ENCODE results near the gene HSPA12B.

Gene HSPA12B

GRCh38 chr20:3729811-3730540, 2.5 kb upstream of the HSPA12B start:
- no peak for DNase-seq (ENCODE audit: low spot score)

- no peak for DNase-seq (ENCODE audit: low spot score)
Measured at GRCh38 chr20:3730803-3731672, 1.4 kb upstream of the HSPA12B start.

GRCh38 chr20:3731944-3732326, 550 bp upstream of the HSPA12B start:
- DNase-seq (ENCODE audit: low spot score): no peak

GRCh38 chr20:3733119-3733995, 872 bp downstream of the HSPA12B start:
- no peak for DNase-seq (ENCODE audit: low spot score)

GRCh38 chr20:3734111-3734843, 1.8 kb downstream of the HSPA12B start:
- DNase-seq (ENCODE audit: low spot score): no peak

GRCh38 chr20:3735768-3736167, 3.3 kb downstream of the HSPA12B start:
- DNase-seq (ENCODE audit: low spot score): no peak

GRCh38 chr20:3738111-3739053, 5.9 kb downstream of the HSPA12B start:
- no peak for DNase-seq (ENCODE audit: low spot score)

GRCh38 chr20:3739054-3739925, 6.8 kb downstream of the HSPA12B start:
- no peak for DNase-seq (ENCODE audit: low spot score)

- no peak for DNase-seq (ENCODE audit: low spot score)
Measured at GRCh38 chr20:3739926-3740451, 7.5 kb downstream of the HSPA12B start.

GRCh38 chr20:3740615-3741301, 8.3 kb downstream of the HSPA12B start:
- no peak for DNase-seq (ENCODE audit: low spot score)

- DNase-seq (ENCODE audit: low spot score): no peak
Measured at GRCh38 chr20:3741836-3742458, 9.5 kb downstream of the HSPA12B start.

- DNase-seq (ENCODE audit: low spot score): no peak
Measured at GRCh38 chr20:3743251-3743650, 10.8 kb downstream of the HSPA12B start.

GRCh38 chr20:3744037-3744436, 11.6 kb downstream of the HSPA12B start:
- DNase-seq (ENCODE audit: low spot score): no peak

- no peak for DNase-seq (ENCODE audit: low spot score)
Measured at GRCh38 chr20:3744806-3745685, 12.6 kb downstream of the HSPA12B start.

- no peak for DNase-seq (ENCODE audit: low spot score)
Measured at GRCh38 chr20:3745686-3746173, 13.2 kb downstream of the HSPA12B start.

- no peak for DNase-seq (ENCODE audit: low spot score)
Measured at GRCh38 chr20:3747471-3747870, 15.0 kb downstream of the HSPA12B start.

GRCh38 chr20:3748073-3748472, 15.6 kb downstream of the HSPA12B start:
- DNase-seq (ENCODE audit: low spot score): no peak
